NCI-H146 (cell line): Measurements from ENCODE around the gene VPS37C.
"Not testable (repeated sequence)": the region's sequence is repeated elsewhere in the genome, so short reads cannot be mapped to it uniquely, and the experiment has no call there.

ENCODE experiments used
- DNase-seq: peaks from one replicate; lab custom pipeline; 2025; lab: John Stamatoyannopoulos, UW

The VPS37C gene

DNA sequence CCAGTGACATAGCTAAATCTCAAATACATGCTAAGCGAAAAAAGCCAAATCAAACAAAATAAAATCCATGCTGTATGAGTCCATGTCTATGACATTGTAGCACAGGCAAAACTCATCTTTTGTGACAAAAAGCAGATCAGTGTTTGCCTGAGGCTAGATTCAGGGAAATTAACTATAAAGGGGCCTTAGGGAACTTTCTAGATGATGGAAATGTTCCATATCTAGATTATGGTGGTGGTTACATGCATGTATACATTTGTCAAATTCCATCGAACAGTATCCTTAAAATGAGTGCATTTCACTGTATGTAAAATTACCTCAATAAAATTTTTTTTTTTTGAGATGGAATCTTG, 44.1 kb downstream of the VPS37C start:
- no peak for DNase-seq

DNA sequence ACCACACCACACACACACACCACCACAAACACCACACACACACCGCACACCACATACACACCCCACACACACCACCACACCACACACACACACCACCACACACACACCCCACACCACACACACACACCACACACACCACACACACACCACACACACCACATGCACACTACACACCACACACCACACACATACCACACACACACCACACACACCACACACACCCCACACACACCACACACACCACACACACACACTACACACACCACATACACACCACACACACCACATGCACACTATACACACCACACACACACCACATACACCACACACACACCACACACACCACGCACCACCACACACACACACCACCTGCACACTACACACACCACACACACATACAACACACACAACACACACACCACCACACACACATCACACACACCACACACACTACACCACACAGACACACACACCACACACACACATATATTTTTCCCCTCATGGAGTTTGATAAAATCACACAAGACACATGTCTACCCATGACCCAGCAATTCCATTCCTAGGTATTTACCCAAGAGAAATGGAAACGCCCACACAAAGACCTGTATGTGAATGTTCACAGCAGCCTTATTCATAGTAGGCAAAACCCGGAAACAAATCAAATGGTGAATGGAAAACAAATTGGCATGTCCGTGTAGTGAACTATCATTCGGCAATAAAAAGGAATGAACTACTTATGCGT, 44.6 kb downstream of the VPS37C start:
- DNase-seq, result no peak

DNA sequence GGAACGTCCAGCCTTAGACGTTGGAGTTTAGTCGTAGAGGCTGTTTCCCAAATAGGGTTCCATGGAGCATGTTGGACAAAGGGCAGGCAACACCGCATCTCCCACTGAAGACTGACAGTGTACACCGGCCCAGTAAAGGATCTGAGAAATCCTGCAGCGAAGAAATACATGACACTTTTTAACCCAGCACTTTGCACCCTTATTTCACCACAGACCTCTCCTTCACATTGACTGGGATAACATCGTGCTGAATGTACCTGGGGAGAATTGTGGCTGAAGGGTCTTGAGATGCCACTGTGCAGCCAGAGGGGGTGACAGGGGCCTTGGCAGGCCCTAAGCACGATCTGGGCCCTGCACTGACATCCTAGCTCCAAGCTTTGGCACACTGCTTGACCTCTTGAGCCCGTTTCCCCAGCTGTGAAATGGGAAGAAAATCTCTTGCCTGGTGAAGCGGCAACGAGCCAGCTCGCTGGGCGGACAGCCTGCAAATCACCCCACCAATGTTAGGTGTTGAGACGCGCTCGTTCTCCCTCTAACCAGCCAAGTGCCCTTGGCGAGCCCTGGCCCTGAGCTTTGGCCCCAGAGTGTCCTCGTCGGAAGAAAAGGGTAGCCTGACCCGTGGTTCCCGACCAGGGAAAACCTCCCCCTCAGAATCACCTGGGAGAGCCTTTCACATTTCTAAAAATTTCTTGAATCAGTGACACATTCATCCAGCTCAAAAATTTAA, 45.6 kb downstream of the VPS37C start:
- DNase-seq, result no peak

DNA sequence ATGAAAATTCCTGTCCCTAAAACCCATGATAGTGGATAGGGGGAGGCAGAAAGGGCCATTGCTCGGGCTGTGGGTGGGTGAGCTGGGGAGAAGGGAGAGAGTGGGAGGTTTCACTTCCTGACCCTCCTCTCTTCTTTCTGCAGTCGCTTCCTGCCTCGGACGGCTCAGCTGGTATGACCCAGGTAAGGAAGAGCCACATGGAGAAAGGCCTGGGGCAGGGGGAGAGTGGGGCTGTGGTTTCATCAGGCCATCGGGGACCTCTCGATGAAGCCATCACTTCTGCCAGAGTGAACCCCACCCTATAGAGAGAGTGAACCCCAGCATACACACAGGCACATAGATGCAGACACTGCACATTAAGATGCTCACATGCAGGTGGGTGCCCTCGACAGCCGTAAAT, 46.3 kb downstream of the VPS37C start:
- no peak for DNase-seq

DNA sequence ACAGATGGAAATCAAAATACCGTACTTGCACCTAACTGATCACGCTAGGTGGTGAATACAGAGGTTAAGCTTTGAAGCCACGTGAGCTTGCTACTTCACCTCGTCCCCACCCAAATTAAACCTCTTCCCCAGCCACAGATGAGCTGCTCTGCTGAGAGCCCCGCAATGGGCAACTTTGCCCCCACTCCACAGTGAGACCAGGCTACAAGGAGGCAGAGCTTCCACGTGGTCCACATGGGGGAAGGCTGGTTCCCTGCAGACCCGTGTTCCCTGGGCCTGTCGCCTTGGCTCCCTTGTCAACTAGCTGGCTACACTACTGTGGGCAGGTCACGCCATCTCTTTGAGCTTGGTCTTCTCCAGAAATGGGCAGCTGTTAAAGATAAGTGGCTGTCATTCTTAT, 48.0 kb downstream of the VPS37C start:
- DNase-seq, result no peak

- no peak for DNase-seq
Observed at GRCh38 chr11:61112575-61112974, 48.7 kb downstream of the VPS37C start.

GRCh38 chr11:61111786-61112517, 49.3 kb downstream of the VPS37C start:
- DNase-seq, result no peak

DNA sequence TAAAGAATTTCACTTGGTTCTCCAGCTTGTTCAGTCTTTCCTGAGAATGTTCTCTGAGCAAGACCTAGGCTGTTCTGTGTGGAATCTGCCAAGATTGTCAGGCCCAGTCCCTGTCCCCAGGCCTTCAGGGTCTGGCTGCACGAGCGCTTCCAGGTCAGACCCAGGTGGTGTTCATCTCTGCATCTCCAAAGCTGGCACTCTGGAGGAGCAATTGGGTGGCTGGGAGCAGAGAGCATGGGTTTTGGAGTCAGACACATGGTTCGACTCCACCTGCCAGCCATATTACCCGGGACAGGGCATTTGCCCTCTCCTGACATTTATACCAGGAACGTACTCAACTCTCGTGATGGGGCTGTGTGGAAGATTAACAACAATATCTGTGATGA, 50.2 kb downstream of the VPS37C start:
- no peak for DNase-seq

DNA sequence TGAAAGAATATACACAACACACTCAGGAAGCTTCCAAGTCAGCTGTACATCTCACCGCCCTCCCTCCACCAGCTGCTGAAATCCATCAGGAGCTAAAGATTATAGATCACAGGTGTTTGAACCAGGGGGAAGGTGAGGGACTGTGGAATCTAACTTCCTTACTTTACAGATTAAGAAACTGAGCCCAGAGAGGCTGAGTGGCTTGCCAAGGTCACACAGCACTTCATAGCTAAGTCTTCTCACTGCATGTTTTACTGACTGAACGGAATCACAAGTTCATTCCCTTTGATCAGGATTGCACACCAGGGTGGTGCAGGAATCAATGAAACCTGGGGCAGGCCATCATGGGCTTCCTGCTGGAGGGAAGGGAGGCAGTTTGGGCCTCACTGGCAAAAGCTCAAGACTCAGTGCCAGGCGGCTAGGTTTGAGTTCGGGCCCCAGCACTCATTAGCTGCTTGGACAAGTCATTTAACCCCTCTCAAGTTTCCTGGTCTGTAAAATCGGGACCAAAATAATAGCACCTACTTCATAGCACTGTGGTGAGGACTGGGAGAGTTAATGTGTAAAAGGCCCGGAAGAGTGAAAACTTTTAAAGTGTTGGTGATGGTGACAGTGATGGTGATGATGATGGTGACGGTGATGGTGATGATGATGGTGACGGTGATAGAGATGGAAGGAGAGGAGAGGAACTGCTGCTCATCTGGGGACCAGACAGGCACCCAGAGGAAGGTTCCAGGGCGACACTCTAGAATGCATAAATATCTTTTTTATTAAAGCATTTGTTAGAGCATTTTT, 50.8 kb downstream of the VPS37C start:
- no peak for DNase-seq

- no peak for DNase-seq
Observed at GRCh38 chr11:61109671-61110070, 51.6 kb downstream of the VPS37C start.

GRCh38 chr11:61108847-61109585, 52.2 kb downstream of the VPS37C start:
- no peak for DNase-seq

DNA sequence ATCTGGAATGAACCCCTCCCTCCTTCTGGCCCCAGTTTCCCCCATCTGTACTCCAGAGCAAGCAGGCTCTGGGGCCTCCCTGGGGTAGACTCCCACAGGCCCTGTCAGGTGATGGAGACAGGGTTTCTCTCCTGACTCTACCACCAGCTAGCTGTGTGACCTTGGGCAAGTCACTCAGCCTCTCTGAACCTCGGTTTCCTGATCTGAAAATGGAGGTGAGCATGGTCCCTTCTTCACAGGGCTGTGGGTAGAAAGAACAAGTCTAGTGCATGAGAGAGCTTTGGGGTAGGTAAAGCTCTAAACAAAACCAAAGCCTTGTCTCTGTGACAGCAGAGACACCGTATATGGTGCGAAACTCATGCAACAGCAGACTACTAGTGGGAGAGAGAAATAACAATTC, 53.3 kb downstream of the VPS37C start:
- no peak for DNase-seq

DNA sequence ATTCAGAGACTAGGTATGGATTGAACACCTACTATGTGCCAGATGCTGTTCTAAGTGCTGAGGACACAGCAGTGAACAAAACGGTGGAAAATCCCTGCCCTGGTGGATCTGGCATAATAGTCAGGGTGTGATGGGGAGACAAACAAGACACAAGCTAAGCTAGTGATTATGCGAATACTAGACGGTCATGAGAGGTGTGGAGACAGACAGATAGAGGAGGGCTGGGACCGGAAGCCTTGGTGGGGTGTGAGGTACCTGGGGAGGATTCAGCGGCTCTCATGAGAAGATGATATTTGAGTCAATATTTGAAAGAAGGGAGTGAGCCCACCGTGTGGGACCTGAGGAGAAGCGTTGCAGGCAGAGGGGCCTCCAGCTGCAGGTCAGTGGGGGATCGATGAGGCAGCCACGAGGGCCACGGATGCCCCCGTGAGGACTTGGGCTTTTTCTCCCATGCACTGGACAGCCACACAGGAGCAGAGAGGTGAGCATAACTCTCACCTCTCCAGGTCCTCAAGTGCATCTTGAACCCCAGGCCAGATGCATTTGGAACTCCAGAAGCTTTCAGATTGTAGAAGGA, 54.2 kb downstream of the VPS37C start:
- DNase-seq, result no peak

- no peak for DNase-seq
Observed at GRCh38 chr11:61106296-61106695, 54.9 kb downstream of the VPS37C start.

- no peak for DNase-seq
Observed at GRCh38 chr11:61104963-61105362, 56.3 kb downstream of the VPS37C start.

DNA sequence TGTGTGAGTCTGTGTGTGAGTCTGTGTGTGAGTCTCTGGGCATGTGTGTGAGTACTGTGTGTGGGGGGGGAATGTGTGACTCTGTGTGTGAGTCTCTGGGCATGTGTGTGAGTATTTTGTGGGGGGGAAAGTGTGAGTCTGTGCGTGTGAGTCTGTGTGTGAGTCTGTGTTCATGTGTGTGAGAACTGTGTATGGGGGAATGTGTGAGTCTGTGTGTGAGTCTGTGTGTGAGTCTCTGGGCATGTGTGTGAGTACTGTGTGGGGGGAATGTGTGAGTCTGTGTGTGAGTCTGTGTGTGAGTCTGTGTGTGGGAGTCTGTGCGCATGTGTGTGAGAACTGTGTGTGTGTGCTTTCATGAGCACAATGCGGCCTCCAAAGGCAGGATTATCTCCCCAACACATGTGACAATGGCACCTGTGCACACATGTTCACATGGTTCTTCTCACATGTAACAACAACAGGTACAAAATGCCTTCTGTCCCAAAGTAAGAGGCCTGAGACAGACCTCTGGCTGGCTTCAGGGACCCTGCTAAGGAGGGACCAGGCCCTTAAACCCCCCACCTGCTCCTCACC, 57.3 kb downstream of the VPS37C start:
- no peak for DNase-seq

DNA sequence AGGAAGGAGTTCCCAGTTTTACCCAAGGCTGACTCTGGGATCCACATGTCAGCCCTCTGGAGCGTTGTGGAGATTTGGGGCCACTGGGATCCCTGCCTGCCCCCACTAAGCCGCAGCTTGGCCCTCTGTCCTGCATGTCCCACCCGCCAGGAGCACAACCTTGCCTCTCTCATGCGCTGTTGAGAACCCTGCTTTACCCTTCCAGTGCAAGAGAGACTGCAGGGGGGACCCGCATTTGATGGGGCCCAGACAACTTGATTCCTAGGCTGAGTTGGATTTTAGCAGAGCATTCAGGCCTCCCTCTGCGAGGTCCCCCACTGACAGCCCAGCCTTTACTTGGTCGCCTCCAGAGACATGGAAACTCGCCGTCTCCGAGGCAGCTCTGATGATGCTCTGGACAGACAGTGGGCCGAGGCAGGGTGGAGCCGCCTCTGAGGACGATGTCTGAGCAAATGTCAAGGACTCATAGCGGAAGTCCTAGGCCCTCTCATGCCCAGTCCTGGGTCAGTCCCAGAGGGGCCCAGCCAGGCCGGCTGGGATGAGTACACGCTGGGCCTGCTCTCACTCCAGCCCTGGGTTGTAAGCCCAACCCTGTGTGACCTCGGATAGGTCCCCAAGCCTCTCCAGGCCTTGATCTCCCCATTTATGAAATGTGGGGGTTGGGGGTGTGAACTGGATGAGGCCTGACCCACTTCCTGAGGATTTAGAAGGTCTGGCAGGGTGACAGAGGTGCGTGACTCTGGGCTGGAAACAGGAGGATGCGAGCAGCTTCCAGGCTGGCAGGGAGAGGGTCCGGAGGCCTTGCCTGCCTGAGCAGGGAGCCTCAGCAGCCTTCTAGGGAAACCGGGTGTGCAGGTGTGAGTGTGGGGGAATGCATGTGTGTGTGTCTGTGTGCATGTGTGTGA, 58.3 kb downstream of the VPS37C start:
- DNase-seq, result no peak

- DNase-seq, result no peak
Observed at GRCh38 chr11:61098778-61099177, 62.4 kb downstream of the VPS37C start.

GRCh38 chr11:61098261-61098660, 63.0 kb downstream of the VPS37C start:
- not testable (repeated sequence) for DNase-seq

DNA sequence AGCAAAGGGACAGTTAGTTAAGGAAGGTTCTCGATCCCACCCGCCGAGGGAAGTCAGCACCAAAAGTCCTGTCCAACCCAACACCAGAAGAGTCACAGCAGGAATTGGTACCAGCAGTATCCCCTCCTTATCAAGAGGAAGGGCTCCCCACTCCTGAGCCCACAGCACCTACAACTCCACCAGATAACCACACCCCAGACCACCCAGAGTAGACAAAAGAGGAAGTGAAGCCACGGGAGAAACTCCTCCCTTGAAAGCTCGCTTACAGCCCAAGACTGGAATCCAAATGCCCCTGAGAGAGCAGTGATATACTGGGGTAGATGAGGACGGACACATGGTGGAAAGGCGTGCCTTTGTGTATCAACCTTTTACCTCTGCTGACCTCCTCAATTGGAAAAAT, 66.2 kb downstream of the VPS37C start:
- no peak for DNase-seq
